Mammary epithelial cell (primary cell): ENCODE measurements around the gene GLYR1.

ENCODE experiments used
- EZH2 ChIP-seq: IDR thresholded peaks from 2 replicates; pipeline ENCODE4 v1.6.1; 2012; ENCODE audit warnings: low read length, inconsistent platforms, borderline replicate concordance
- TF ChIP-seq, protein P1 (sequence below), 2 donors: IDR thresholded peaks in 1 of 2; conservative IDR thresholded peaks in 1 of 2; 2 replicates each; pipeline ENCODE4 v1.5.1; 2011 to 2012; ENCODE audit warnings: inconsistent platforms in 2 of 2, low read length in 2 of 2, mild to moderate bottlenecking in 2 of 2, control low read depth in 1 of 2, low read depth in 1 of 2; ENCODE audit not compliant: insufficient read depth in 1 of 2; ENCODE audit errors: extremely low read depth in 1 of 2

DNA sequence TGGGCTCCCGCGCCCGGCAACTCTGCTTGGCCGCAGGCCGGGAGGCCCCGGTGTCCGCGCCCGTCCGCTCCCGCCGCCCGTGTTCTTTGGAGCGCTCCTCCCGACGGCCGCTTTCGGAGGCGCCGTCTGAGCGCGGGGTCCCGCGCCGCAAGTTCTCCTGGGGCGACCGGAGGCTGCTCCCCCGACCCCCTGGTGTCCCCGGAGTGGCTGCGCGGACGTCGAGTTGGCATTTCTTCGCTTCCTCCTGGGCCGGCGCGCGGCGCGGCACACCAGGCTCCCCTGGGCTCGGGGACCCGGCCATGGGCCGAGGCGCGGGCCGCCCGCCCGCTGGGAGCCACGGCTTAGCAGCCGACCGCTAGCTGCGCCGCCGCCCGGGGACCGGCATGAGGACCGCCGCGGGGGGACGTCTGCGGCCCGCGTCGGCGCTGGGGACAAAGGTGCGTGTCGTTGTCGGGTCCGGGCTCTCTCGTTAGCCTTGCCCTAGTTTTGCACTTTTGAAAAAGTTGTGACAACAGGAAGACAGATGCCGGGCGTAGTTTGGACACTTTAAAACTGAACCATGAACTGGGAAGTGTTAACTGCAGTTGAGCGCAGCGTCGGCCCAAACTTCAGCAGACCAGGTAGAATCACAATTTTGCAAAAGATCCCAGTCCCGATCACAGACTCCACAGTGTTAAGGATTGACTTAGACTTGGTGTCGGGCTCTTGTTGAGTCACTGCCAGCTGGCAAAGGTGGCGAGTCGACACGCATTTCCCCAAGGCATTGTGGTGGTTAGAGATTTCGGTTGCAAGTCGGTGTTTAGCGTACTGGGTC lies 893 bp upstream of the GLYR1 start:
- TF ChIP-seq, protein P1, sequence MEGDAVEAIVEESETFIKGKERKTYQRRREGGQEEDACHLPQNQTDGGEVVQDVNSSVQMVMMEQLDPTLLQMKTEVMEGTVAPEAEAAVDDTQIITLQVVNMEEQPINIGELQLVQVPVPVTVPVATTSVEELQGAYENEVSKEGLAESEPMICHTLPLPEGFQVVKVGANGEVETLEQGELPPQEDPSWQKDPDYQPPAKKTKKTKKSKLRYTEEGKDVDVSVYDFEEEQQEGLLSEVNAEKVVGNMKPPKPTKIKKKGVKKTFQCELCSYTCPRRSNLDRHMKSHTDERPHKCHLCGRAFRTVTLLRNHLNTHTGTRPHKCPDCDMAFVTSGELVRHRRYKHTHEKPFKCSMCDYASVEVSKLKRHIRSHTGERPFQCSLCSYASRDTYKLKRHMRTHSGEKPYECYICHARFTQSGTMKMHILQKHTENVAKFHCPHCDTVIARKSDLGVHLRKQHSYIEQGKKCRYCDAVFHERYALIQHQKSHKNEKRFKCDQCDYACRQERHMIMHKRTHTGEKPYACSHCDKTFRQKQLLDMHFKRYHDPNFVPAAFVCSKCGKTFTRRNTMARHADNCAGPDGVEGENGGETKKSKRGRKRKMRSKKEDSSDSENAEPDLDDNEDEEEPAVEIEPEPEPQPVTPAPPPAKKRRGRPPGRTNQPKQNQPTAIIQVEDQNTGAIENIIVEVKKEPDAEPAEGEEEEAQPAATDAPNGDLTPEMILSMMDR (conservative IDR thresholded peaks at IDR 0.05 in 1 of 2, IDR thresholded peaks at IDR 0.05 in 1 of 2; ENCODE audit: extremely low read depth in 1 of 2, insufficient read depth in 1 of 2, low read depth in 1 of 2, low read length in 2 of 2), result no peak
- TF ChIP-seq EZH2, result no peak
